Stimulated activated memory B cell treated with anti-CD40 and anti-IgM and Interleukin-4, amounts not matched to agents 10 μg/mL and 1 μg/mL and 100 μg/mL, for 72 hours (primary cell): ENCODE results near the gene SUPT5H.
A peak's percentile ranks its signal among the peaks of the same experiment; 100 is the strongest.

ENCODE experiments used
- ATAC-seq: fragments of 150-1000 bp; cut with Tn5 transposase; 2 replicates; pipeline ENCODE4 v1.10.0; 2021
- H3K27ac Mint-ChIP-seq: one replicate; pipeline ENCODE4 v1.8.0; 2022; ENCODE audit warnings: mild to moderate bottlenecking, mixed read lengths
- H3K27me3 Mint-ChIP-seq: one replicate; pipeline ENCODE4 v1.8.0; 2022; ENCODE audit warnings: mixed read lengths
- H3K36me3 Mint-ChIP-seq: one replicate; pipeline ENCODE4 v1.8.0; 2022; ENCODE audit warnings: mixed read lengths
- H3K4me1 Mint-ChIP-seq: one replicate; pipeline ENCODE4 v1.8.0; 2022; ENCODE audit warnings: mixed read lengths
- H3K4me3 Mint-ChIP-seq: one replicate; pipeline ENCODE4 v1.8.0; 2022; ENCODE audit warnings: mild to moderate bottlenecking, moderate library complexity, mixed read lengths
- H3K9me3 Mint-ChIP-seq: one replicate; pipeline ENCODE4 v1.8.0; 2022; ENCODE audit warnings: mixed read lengths

The SUPT5H gene

GRCh38 chr19:39406656-39407409 lies 38.5 kb upstream of the SUPT5H start, which contains the start of gene ZFP36:
Gene ZFP36 (plus strand): TSS chr19:39406847. CDS start chr19:39406905, 58 bp downstream.
- peak within 1 kb of the TSS; percentile 91 for H3K27ac Mint-ChIP-seq
- peak; percentile 57 for ATAC-seq
- no peaks in the 10 kb centered on the region for H3K9me3 Mint-ChIP-seq
- no peaks in the 10 kb centered on the region for H3K27me3 Mint-ChIP-seq
- H3K36me3 Mint-ChIP-seq = peaks cover 24% of the 10 kb centered on the region
- peak within 1 kb of the TSS; percentile 98 for H3K4me3 Mint-ChIP-seq
- peaks cover 72% of the 10 kb centered on the region for H3K4me1 Mint-ChIP-seq

GRCh38 chr19:39407410-39407659 lies 38.0 kb upstream of the SUPT5H start:
- Mint-ChIP-seq H3K27me3 (no peaks in the 10 kb centered on the region), H3K9me3 (no peaks in the 10 kb centered on the region), H3K4me3 (peak overlapping the region; percentile 98), H3K27ac (peak overlapping the region; percentile 91), H3K36me3 (peaks cover 24% of the 10 kb centered on the region), H3K4me1 (peaks cover 70% of the 10 kb centered on the region)
- ATAC-seq = no peak

GRCh38 chr19:39407660-39408391 lies 37.6 kb upstream of the SUPT5H start:
- peak; percentile 1 for ATAC-seq
- Mint-ChIP-seq H3K27me3 (no peaks in the 10 kb centered on the region), H3K4me1 (peaks cover 65% of the 10 kb centered on the region), H3K9me3 (no peaks in the 10 kb centered on the region), H3K4me3 (peak overlapping the region; percentile 98), H3K27ac (peak overlapping the region; percentile 91), H3K36me3 (peaks cover 24% of the 10 kb centered on the region)

GRCh38 chr19:39408392-39409207 lies 36.8 kb upstream of the SUPT5H start:
- Mint-ChIP-seq H3K9me3 (no peaks in the 10 kb centered on the region), H3K27ac (peak overlapping the region; percentile 91), H3K4me1 (peaks cover 63% of the 10 kb centered on the region), H3K4me3 (peak overlapping the region; percentile 98), H3K36me3 (peaks cover 24% of the 10 kb centered on the region), H3K27me3 (no peaks in the 10 kb centered on the region)
- no peak for ATAC-seq

- Mint-ChIP-seq H3K4me1 (peaks cover 65% of the 10 kb centered on the region), H3K4me3 (peak overlapping the region; percentile 98), H3K27ac (peak overlapping the region; percentile 91), H3K36me3 (peaks cover 31% of the 10 kb centered on the region), H3K9me3 (no peaks in the 10 kb centered on the region), H3K27me3 (no peaks in the 10 kb centered on the region)
- ATAC-seq = peak; percentile 9
Measured at GRCh38 chr19:39409208-39410016, 36.0 kb upstream of the SUPT5H start.

GRCh38 chr19:39410017-39410830 lies 35.2 kb upstream of the SUPT5H start:
- ATAC-seq = peak; percentile 56
- H3K27me3 Mint-ChIP-seq = no peaks in the 10 kb centered on the region
- H3K4me3 Mint-ChIP-seq = peak overlapping the region; percentile 95
- peak overlapping the region; percentile 91 for H3K27ac Mint-ChIP-seq
- H3K9me3 Mint-ChIP-seq = no peaks in the 10 kb centered on the region
- H3K36me3 Mint-ChIP-seq = peaks cover 38% of the 10 kb centered on the region
- peaks cover 65% of the 10 kb centered on the region for H3K4me1 Mint-ChIP-seq

- peaks cover 62% of the 10 kb centered on the region for H3K4me1 Mint-ChIP-seq
- peak overlapping the region; percentile 95 for H3K4me3 Mint-ChIP-seq
- ATAC-seq = no peak
- H3K9me3 Mint-ChIP-seq = no peaks in the 10 kb centered on the region
- H3K36me3 Mint-ChIP-seq = peaks cover 41% of the 10 kb centered on the region
- H3K27me3 Mint-ChIP-seq = no peaks in the 10 kb centered on the region
- peak overlapping the region; percentile 91 for H3K27ac Mint-ChIP-seq
Measured at GRCh38 chr19:39410831-39411080, 34.6 kb upstream of the SUPT5H start.

- Mint-ChIP-seq H3K27me3 (no peaks in the 10 kb centered on the region), H3K36me3 (peaks cover 41% of the 10 kb centered on the region), H3K27ac (peak overlapping the region; percentile 91), H3K9me3 (no peaks in the 10 kb centered on the region), H3K4me1 (peaks cover 59% of the 10 kb centered on the region), H3K4me3 (peak overlapping the region; percentile 95)
- no peak for ATAC-seq
Measured at GRCh38 chr19:39411081-39411831, 34.1 kb upstream of the SUPT5H start.

GRCh38 chr19:39411832-39412099 lies 33.6 kb upstream of the SUPT5H start:
- no peaks in the 10 kb centered on the region for H3K27me3 Mint-ChIP-seq
- peak; percentile 53 for ATAC-seq
- H3K4me3 Mint-ChIP-seq = peak overlapping the region; percentile 95
- H3K27ac Mint-ChIP-seq = peak overlapping the region; percentile 91
- peaks cover 41% of the 10 kb centered on the region for H3K36me3 Mint-ChIP-seq
- H3K4me1 Mint-ChIP-seq = peaks cover 55% of the 10 kb centered on the region
- H3K9me3 Mint-ChIP-seq = no peaks in the 10 kb centered on the region

- peaks cover 39% of the 10 kb centered on the region for H3K36me3 Mint-ChIP-seq
- peaks cover 55% of the 10 kb centered on the region for H3K4me1 Mint-ChIP-seq
- peak within 1 kb of the TSS; percentile 91 for H3K27ac Mint-ChIP-seq
- no peaks in the 10 kb centered on the region for H3K9me3 Mint-ChIP-seq
- H3K27me3 Mint-ChIP-seq = no peaks in the 10 kb centered on the region
- H3K4me3 Mint-ChIP-seq = peak within 1 kb of the TSS; percentile 95
- peak; percentile 80 for ATAC-seq
Measured at GRCh38 chr19:39412100-39412866, 33.1 kb upstream of the SUPT5H start, which contains the start of gene PLEKHG2. Gene PLEKHG2 (plus strand): TSS chr19:39412669. CDS start chr19:39414087, 1,418 bp downstream.

- ATAC-seq = no peak
- Mint-ChIP-seq H3K4me3 (peak overlapping the region; percentile 95), H3K36me3 (peaks cover 39% of the 10 kb centered on the region), H3K9me3 (no peaks in the 10 kb centered on the region), H3K27me3 (no peaks in the 10 kb centered on the region), H3K27ac (peak overlapping the region; percentile 91), H3K4me1 (peaks cover 55% of the 10 kb centered on the region)
Measured at GRCh38 chr19:39412867-39413271, 32.5 kb upstream of the SUPT5H start.

GRCh38 chr19:39413272-39413910 lies 32.0 kb upstream of the SUPT5H start:
- Mint-ChIP-seq H3K4me3 (peak overlapping the region; percentile 95), H3K27ac (peak overlapping the region; percentile 91), H3K9me3 (no peaks in the 10 kb centered on the region), H3K36me3 (peaks cover 37% of the 10 kb centered on the region), H3K27me3 (no peaks in the 10 kb centered on the region), H3K4me1 (peaks cover 50% of the 10 kb centered on the region)
- ATAC-seq = no peak
